Activated T-cell treated with anti-CD3 and anti-CD28 coated beads, Interleukin-2, amount 50 U/mL, for 4 hours (primary cell): ENCODE data around the gene PDCD1. TPM values are rescaled to one million over a fixed set of nuclear protein-coding genes. Genes with fewer than 3 reads are reported as not detected.
A peak's percentile ranks its signal among the peaks of the same experiment; 100 is the strongest.

Experiments
- ATAC-seq, 2 donors: fragments of 200-7000 bp; cut with Tn5 transposase; one replicate each; pipeline ENCODE4 v1.10.0; 2021
- DNase-seq: peaks from one replicate; pipeline ENCODE4 v3.0.0-alpha.2; 2020
- H3K27me3 Mint-ChIP-seq: one replicate; pipeline ENCODE4 v1.8.0; 2021; ENCODE audit warnings: low read depth, mixed read lengths
- H3K36me3 Mint-ChIP-seq: one replicate; pipeline ENCODE4 v1.8.0; 2022; ENCODE audit warnings: mixed read lengths; ENCODE audit not compliant: insufficient read depth
- H3K4me1 Mint-ChIP-seq: one replicate; pipeline ENCODE4 v1.8.0; 2021; ENCODE audit warnings: low read depth, mixed read lengths
- H3K4me3 Mint-ChIP-seq: one replicate; pipeline ENCODE4 v1.8.0; 2021; ENCODE audit warnings: mild to moderate bottlenecking, moderate library complexity, mixed read lengths
- H3K9me3 Mint-ChIP-seq: one replicate; pipeline ENCODE4 v1.8.0; 2021; ENCODE audit warnings: mixed read lengths
- total RNA-seq, 3 donors: library from RNA; stranded (reverse); gene quantifications; one replicate each; pipeline ENCODE4 v1.2.1, GENCODE V29; 2021

PDCD1 gene
- total RNA-seq, 3 donors from 2014 or later = 60.5 to 102 (median 77.3) TPM

DNA sequence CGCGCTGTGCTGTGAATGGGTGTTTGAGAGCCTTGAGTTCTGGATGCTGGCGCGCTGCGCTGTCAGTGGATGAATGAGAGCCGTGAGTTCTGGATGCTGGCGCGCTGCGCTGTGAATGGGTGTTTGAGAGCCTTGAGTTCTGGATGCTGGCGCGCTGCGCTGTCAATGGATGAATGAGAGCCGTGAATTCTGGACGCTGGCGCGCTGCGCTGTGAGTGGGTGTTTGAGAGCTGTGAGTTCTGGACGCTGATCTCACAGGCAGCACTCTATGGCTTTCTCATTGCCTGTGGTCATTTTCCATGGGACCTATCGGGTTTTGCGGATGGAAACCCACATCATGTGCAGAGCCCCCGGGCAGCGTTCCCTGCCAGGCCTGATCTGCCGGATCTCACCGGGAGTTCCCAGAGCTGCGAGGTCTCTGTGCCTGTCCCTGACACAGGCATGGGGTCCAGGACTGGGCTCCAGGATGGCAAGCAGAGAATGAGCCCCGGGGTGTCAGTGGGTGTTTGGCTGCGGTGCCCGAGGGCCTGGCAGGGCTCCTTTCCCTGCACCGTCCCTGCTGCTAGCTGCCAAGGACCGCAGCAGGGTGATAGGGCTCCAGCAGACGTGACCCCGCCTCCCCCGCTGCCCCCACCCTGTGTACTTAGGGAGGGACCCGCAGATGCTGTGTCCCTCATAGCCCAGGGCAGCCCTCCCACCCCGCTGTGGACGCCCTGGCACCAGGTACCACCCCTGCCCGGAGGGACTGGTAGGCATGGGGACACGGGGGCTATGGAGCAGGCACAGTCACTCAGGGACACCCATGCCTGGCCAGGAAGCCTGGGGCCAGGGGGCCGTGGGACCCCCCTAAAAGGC, 9.7 kb downstream of the PDCD1 start:
- Mint-ChIP-seq H3K27me3 (no peaks in the 10 kb centered on the region), H3K4me3 (no peak overlapping the region), H3K4me1 (peaks cover 25% of the 10 kb centered on the region), H3K36me3 (peaks cover 5% of the 10 kb centered on the region), H3K9me3 (no peaks in the 10 kb centered on the region)
- no peak for ATAC-seq
- no peak for DNase-seq

DNA sequence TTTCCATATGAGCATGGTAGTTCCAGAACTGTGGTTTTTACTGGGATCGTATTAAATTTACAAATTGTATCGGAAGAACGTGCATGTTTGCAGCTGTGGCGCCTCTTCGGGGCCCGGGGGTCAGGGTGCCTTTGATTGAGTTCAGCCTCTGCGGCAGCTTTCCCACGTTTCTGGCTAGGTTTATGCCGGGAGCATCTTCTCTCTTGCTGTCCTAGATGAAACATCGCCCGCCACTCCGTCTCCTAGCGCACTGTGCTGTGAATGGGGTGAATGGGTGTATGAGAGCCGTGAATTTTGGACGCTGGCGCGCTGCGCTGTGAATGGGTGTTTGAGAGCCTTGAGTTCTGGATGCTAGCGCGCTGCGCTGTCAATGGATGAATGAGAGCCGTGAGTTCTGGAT, 12.3 kb downstream of the PDCD1 start:
- peaks cover 2% of the 10 kb centered on the region for H3K36me3 Mint-ChIP-seq
- ATAC-seq (no peak), DNase-seq (no peak)
- H3K9me3 Mint-ChIP-seq = no peaks in the 10 kb centered on the region
- H3K4me1 Mint-ChIP-seq = peaks cover 36% of the 10 kb centered on the region
- peak overlapping the region; percentile 67 for H3K4me3 Mint-ChIP-seq
- H3K27me3 Mint-ChIP-seq = no peaks in the 10 kb centered on the region

DNA sequence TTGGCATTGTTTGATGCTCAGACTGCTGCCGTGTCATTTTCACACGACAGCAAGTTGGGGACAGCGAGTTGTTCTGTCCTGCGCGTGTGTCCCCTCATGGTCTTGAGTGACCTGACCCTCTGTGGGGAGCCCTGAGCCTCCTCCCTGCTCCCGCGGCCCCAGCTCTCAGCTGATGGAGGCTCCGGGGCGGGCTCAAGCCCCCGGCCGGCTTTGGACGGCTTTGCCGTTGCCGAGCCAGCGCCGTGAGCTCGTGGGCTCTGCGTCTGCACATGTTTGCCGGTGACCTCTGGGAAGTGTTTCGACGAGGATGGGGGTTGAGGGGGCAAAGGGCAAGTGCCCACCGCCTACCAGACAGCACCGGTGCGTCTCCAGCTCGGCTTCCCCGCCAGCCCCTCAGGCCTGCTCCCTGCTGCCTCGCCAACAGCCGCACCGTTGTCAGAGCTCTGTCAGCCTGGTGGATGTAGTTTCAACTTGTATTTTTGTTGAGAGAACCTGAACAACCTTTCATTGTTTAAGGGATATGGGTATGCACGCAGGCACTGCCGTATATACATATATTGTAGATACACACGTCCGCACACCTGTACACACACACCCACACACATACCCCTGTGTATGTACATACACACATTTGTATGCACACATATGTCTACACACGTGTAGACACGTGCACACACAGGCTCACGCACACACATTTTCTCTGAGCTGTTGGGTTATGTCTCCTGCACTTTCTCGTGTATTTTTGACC, 13.7 kb downstream of the PDCD1 start:
- DNase-seq (no peak), ATAC-seq (no peak)
- peak overlapping the region; percentile 67 for H3K4me3 Mint-ChIP-seq
- H3K27me3 Mint-ChIP-seq = no peaks in the 10 kb centered on the region
- H3K36me3 Mint-ChIP-seq = no peaks in the 10 kb centered on the region
- H3K9me3 Mint-ChIP-seq = no peaks in the 10 kb centered on the region
- H3K4me1 Mint-ChIP-seq = peaks cover 36% of the 10 kb centered on the region

DNA sequence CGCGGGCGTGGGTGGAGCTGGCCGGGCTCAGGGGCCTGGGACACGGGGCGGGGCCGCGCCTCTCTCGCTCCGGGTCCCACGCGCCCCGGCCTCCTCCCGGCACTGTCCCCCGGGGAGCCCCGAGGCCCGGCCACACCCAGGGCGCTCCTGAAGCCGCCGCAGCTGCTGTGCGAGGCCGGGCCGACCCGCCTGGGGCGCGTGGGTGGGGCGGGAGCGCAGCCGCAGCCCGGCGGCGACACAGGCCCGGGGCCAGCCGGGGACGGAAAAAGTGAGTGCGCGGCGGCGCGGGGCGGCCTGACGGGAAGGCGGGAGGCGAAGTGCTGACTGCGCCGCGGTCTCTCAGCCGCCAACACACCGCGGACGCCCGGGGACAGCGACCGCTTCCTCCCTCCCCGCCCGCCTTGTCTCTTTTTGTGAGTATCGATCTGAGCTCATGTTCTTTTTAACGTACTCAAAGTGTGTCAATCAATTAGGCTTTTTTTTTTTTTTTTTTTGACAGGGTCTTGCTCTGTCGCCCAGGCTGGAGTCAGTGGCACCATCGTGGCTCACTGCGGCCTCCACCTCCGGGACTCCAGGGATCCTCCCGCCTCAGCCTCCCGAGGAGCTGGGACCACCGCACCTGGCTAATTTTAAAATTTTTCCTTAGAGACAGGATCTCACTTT, 14.5 kb downstream of the PDCD1 start:
- Mint-ChIP-seq H3K27me3 (no peaks in the 10 kb centered on the region), H3K4me1 (peaks cover 36% of the 10 kb centered on the region), H3K36me3 (no peaks in the 10 kb centered on the region), H3K4me3 (peak overlapping the region; percentile 67), H3K9me3 (no peaks in the 10 kb centered on the region)
- DNase-seq (peak; percentile 80), ATAC-seq (peak; percentile 81 to 86)

DNA sequence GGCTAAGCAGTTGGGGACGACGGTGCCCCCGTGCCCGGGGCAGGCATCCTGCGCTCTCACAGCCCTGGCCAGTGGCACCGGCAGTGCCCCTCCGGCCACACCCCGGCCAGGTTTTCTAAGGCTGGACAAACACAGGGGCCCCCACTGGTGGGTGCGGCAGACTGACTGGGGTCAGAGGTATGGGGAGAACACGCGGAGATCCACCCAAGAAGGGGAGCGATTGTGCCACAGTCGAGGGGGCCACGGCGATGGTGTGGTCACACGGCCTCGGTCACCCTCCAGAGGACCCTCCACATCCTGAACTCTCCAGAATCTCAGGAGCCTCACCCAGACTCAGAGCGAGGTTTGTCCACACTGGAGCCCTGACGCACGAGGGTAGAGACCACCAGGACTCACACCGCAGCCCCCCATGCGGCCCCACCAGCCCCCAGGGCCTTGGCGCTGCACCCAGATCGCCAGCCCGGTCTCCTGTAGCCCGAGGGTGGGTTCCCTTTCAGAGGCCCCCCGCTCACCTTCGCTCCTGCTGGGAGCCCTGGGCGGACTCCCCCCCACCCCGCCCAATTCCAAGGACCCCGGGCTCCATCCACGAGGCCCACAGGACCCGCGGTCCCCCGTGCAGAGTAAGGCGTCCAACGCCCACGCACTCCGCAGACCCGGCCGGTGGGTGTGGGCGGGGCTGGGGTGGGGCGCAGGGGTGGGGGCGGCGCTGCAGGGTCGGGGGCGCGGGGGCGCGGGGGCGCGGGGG, 15.2 kb downstream of the PDCD1 start:
- Mint-ChIP-seq H3K9me3 (no peaks in the 10 kb centered on the region), H3K36me3 (no peaks in the 10 kb centered on the region), H3K27me3 (no peaks in the 10 kb centered on the region), H3K4me3 (peak overlapping the region; percentile 67), H3K4me1 (peaks cover 36% of the 10 kb centered on the region)
- no peak for DNase-seq
- ATAC-seq = peak; percentile 5

DNA sequence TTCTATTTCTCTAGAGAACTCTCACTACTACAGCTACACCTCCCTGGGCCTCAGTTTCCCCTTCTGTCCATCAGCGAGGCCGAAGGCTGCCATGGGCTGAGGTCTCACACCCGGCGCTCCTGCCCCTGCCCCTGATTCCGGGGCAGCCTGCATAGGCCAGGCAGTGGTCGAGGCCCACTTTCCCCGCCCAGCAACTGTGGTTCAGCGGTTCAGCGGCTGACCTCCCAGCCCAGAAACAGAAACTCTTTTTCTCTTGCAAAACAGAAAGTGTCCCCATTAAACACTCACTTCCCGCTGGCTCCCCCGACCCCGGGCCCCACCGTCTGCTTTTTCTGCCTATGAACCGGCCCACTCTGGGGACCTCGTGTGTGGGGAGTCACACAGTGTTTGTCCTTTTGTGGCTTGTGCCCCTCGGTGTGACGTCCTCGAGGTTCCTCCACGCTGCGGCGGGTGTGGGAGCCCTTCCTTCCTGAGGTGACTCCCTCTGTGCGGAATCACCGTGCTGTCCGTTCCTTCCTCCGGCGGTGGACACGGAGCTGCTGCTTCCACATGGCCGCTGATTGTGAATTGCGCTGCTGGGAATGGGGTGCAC, 16.0 kb downstream of the PDCD1 start:
- H3K4me1 Mint-ChIP-seq = peaks cover 36% of the 10 kb centered on the region
- no peaks in the 10 kb centered on the region for H3K36me3 Mint-ChIP-seq
- H3K9me3 Mint-ChIP-seq = no peaks in the 10 kb centered on the region
- DNase-seq = peak; percentile 42
- peak overlapping the region; percentile 67 for H3K4me3 Mint-ChIP-seq
- ATAC-seq = peak; percentile 38 to 39
- no peaks in the 10 kb centered on the region for H3K27me3 Mint-ChIP-seq

DNA sequence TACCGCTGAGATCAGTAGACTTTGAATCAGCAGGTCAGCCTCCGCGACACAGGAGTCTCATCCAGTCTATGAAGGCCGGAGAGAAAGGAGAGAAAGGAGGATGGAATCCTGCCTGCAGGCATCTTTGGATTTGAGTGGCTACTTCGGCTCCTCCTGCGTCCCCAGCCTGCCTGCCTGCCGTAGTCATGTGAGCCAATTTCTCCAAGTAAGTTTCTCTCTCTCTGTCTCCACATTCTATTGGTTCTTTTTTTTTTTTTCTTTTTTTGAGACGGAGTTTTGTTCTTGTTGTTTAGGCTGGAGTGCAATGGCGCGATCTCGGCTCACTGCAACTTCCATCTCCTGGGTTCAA, 16.7 kb downstream of the PDCD1 start:
- Mint-ChIP-seq H3K4me3 (no peak overlapping the region), H3K4me1 (peaks cover 37% of the 10 kb centered on the region), H3K9me3 (no peaks in the 10 kb centered on the region), H3K36me3 (no peaks in the 10 kb centered on the region), H3K27me3 (no peaks in the 10 kb centered on the region)
- ATAC-seq = no peak
- DNase-seq = no peak

DNA sequence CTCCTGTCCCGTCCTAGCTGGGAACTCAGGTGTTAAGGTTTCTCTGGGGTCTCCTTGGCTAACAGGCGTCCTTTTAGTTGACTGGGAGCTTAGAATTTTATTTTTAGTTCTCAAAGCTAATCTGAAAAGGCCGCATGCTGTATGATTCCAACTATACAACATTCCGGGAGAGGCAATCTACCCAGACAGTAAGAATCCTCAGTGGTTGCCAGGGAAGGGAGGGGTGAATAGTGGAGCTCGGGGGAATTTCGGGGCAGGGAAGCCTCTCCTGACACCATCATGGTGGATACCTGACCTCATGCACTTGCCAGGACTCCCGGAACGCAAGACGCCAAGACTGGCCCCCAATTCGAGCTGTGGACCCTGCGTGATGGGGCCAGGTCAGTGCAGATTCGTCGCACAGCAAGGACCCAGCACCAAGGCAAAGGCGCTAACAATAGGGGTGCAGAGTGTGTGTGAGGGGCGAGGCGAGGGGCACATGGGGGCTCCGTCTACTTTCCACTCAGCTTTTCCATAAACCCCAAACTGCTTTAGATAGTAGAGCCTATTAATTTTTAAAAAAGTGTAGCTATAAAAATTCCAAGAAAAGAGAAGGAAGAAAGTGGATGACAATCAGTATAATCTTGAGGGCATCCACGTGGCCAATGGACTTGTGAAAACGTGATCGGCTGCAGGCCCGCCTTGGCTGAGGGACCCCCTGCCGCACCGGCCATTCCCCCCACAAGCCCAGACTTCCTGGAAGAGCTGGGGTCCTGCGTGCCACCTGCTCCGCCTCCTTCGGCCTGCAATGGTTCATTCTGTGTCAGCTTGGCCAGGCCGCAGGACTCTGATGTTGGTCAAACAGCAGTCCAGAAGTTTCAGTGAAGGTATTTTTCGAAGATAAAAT, 17.3 kb downstream of the PDCD1 start:
- Mint-ChIP-seq H3K4me3 (no peak overlapping the region), H3K36me3 (no peaks in the 10 kb centered on the region), H3K27me3 (no peaks in the 10 kb centered on the region), H3K9me3 (no peaks in the 10 kb centered on the region), H3K4me1 (peaks cover 35% of the 10 kb centered on the region)
- no peak for ATAC-seq
- DNase-seq = no peak

DNA sequence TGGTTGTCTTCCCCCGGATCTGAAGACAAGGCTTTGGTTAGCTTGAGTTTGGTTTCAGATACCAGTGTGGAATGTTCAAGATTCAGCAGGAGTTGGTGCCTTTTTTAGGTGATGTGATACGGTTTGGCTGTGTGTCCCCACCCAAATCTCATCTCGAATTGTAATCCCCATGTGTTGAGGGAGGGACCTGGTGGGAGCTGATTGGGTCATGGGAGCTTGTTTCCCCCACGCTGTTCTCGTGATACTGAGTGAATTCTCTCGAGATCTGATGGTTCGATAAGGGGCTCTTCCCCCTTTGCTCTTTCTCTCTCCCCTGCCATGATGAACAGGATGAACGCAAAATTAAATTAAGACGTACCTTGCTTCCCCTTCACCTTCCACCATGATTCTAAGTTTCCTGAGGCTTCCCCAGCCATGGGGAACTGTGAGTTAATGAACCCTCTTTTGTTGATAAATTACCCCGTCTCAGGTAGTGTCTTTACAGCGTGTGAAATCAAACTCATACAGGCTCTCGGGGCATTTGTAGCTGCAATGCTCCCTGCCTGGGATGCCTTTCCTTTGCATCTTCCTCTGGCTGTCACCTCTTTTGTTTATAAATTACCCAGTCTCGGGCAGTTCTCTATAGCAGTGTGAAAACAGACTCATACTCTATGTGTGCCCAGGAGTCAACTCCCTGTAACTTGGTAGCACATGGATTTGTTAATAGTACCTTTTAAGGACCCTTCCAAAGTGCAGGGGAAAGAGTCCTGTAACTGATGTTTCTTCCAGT, 21.3 kb downstream of the PDCD1 start:
- no peak for DNase-seq
- peaks cover 6% of the 10 kb centered on the region for H3K9me3 Mint-ChIP-seq
- peaks cover 5% of the 10 kb centered on the region for H3K4me1 Mint-ChIP-seq

DNA sequence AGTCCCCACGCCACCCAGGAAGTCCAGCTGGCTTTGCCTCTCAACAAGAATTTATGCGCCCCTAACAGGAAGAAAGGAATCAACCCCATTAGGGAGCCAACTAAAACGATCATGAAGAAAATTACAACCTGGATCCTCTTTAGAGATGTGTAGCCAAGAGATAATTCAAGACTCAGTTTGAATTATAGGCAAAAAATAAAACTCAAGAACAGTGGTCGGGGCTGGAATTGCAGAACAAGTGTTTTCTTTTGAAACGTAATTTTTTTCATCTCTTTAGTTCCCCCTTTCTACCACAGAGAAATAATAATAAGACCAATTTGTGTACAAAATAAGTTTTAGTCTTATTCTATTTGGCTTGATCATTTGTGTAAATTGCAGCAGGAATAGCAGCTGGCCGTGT, 22.4 kb downstream of the PDCD1 start:
- H3K9me3 Mint-ChIP-seq = peaks cover 6% of the 10 kb centered on the region
- DNase-seq (no peak), ATAC-seq (no peak)
- no peak overlapping the region for H3K4me3 Mint-ChIP-seq
- no peaks in the 10 kb centered on the region for H3K36me3 Mint-ChIP-seq
- peaks cover 5% of the 10 kb centered on the region for H3K4me1 Mint-ChIP-seq
- peaks cover 3% of the 10 kb centered on the region for H3K27me3 Mint-ChIP-seq

More for the DNA sequence above, 21.3 kb downstream of the PDCD1 start:
- no peak for ATAC-seq
- H3K27me3 Mint-ChIP-seq = peaks cover 3% of the 10 kb centered on the region
- no peaks in the 10 kb centered on the region for H3K36me3 Mint-ChIP-seq
- H3K4me3 Mint-ChIP-seq = no peak overlapping the region

DNA sequence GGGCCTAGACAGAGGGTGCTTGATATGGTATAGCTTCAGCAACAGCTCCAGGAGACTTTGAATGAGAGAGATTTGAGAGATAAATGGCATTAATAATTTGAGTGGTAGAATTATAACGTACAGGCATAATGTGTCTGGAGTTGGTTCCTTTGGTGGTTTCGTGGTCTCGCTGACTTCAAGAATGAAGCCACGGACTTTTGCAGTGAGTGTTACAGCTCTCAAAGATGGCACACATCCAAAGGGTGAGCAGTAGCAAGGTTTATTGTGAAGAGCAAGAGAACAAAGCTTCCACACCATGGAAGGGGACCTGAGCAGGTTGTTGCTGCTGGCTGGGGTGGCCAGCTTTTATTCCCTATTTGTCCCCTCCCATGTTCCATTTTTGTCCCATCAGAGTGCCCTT, 23.1 kb downstream of the PDCD1 start:
- peaks cover 6% of the 10 kb centered on the region for H3K27me3 Mint-ChIP-seq
- peaks cover 6% of the 10 kb centered on the region for H3K9me3 Mint-ChIP-seq
- no peak for DNase-seq

DNA sequence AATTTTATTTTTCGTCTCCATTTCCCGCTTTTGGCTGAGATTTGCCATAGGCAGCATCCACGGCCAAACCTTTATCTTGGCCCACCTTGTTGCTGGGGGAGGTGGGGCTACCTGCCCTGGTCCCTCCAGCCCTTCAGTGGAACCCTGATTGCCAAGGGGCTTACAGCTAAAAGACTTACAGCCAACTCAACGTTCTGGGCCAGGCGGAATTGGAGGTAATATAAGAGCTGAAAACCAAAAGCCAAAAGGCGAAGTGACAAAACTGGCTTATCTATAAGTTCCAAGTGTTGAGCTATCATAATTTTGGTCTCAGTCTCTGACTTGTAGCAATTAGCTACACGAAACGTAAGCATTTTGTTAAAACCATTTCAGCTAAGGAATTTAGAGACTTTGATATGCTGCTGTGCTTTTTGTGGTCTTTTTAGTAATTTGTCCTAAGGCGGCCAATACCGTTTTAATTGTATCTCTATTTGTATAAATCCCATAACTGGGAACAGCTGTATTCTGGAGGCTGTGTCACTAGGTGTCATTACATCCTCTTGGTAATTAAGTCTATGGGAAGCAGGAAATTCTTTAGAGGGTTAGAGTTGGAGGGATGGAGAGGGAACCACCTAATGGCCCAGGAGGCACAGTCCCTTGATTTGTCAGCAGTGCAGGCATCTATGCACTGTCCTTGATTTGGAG, 24.0 kb downstream of the PDCD1 start:
- no peak for ATAC-seq
- no peak for DNase-seq
- no peak overlapping the region for H3K4me3 Mint-ChIP-seq
- no peaks in the 10 kb centered on the region for H3K36me3 Mint-ChIP-seq
- peaks cover 5% of the 10 kb centered on the region for H3K4me1 Mint-ChIP-seq
- H3K27me3 Mint-ChIP-seq = peaks cover 8% of the 10 kb centered on the region
- peaks cover 6% of the 10 kb centered on the region for H3K9me3 Mint-ChIP-seq

More for the DNA sequence above, 23.1 kb downstream of the PDCD1 start:
- no peaks in the 10 kb centered on the region for H3K36me3 Mint-ChIP-seq
- ATAC-seq = no peak
- H3K4me3 Mint-ChIP-seq = no peak overlapping the region
- peaks cover 5% of the 10 kb centered on the region for H3K4me1 Mint-ChIP-seq
